ENCODE results near the gene MIF4GD. TPM values are rescaled to one million over a fixed set of nuclear protein-coding genes. Genes with fewer than 3 reads are reported as not detected.
"Not testable (repeated sequence)": the region's sequence is repeated elsewhere in the genome, so short reads cannot be mapped to it uniquely, and the experiment has no call there.

The MIF4GD gene
- total and polyA plus RNA-seq, 8 donors, result 10.6 to 17.6 (median 14.7) TPM

GRCh38 chr17:75261336-75262111 is 9.5 kb downstream of the MIF4GD start, which contains the start of the genes GGA3 and MRPS7:
Gene GGA3, minus strand, starts transcription at chr17:75261606. Its CDS starts 19 bp downstream, at chr17:75261587.
Gene MRPS7, plus strand, starts transcription at chr17:75261879. Its CDS starts 22 bp downstream, at chr17:75261901.
- TF ChIP-seq CTCF (IDR thresholded peaks at IDR 0.05), result no peak
- no peaks in the 10 kb centered on the region for H3K9me3 ChIP-seq
- H3K4me1 ChIP-seq, result peaks cover 8 to 17% (median 10%) of the 10 kb centered on the region in 3 donors
- peak within 1 kb of the TSS; percentile 98 to 100 (median 100) for H3K4me3 ChIP-seq
- peaks cover 3 to 17% (median 4%) of the 10 kb centered on the region in 3 donors for H3K36me3 ChIP-seq
- 1% methylated on average over 58 to 68 of the region's 69 CpGs for WGBS, 2 donors
- H3K27me3 ChIP-seq, result no peaks in the 10 kb centered on the region
- ATAC-seq (peak; percentile 98 to 99 (median 98)), DNase-seq (peak; percentile 92 to 98 (median 94)), FAIRE-seq (no peak)
- intact Hi-C loops (cut with DNase I), result no loop called here
- H3K27ac ChIP-seq, result peak within 1 kb of the TSS; percentile 96 to 99 (median 98)

GRCh38 chr17:75260641-75261335 is 10.2 kb downstream of the MIF4GD start:
- H3K27ac ChIP-seq, result peak overlapping the region; percentile 96 to 99 (median 98)
- WGBS, 2 donors, result 1% methylated on average over 31 of the region's 31 CpGs
- no peak for FAIRE-seq

GRCh38 chr17:75257228-75257627 is 13.8 kb downstream of the MIF4GD start:
- H3K4me1 ChIP-seq; H3K4me3 ChIP-seq; H3K27ac ChIP-seq; H3K9me3 ChIP-seq; DNase-seq; intact Hi-C loops (cut with DNase I); ATAC-seq; H3K27me3 ChIP-seq; FAIRE-seq; H3K36me3 ChIP-seq: not testable (repeated sequence)
- WGBS, 2 donors, result 12 to 14% methylated on average over 2 of the region's 2 CpGs

More at GRCh38 chr17:75260641-75261335, 10.2 kb downstream of the MIF4GD start:
- ATAC-seq, result peak in 2 of 4 donors; percentile 1 to 3
- H3K4me1 ChIP-seq, result peaks cover 8 to 17% (median 10%) of the 10 kb centered on the region in 3 donors
- TF ChIP-seq CTCF (IDR thresholded peaks at IDR 0.05), result no peak
- no peak for DNase-seq
- no peaks in the 10 kb centered on the region for H3K27me3 ChIP-seq
- no peaks in the 10 kb centered on the region for H3K9me3 ChIP-seq
- H3K4me3 ChIP-seq, result peak overlapping the region; percentile 98 to 100 (median 100)
- peaks cover under 1 to 10% (median under 1%) of the 10 kb centered on the region in 3 donors for H3K36me3 ChIP-seq
- intact Hi-C loops (cut with DNase I), result no loop called here

- H3K27ac ChIP-seq; intact Hi-C loops (cut with DNase I); H3K4me1 ChIP-seq; DNase-seq; FAIRE-seq; H3K4me3 ChIP-seq; H3K9me3 ChIP-seq; H3K36me3 ChIP-seq; H3K27me3 ChIP-seq; ATAC-seq: not testable (repeated sequence)
- 75 to 80% methylated on average over 11 of the region's 11 CpGs for WGBS, 2 donors
Observed at GRCh38 chr17:75255954-75256698, 14.9 kb downstream of the MIF4GD start.

GRCh38 chr17:75252039-75252816 is 18.8 kb downstream of the MIF4GD start:
- DNase-seq (no peak), FAIRE-seq (no peak), ATAC-seq (no peak)
- TF ChIP-seq CTCF (IDR thresholded peaks at IDR 0.05), result no peak
- Histone ChIP-seq H3K4me1 (no peaks in the 10 kb centered on the region), H3K4me3 (no peak overlapping the region), H3K36me3 (no peaks in the 10 kb centered on the region), H3K9me3 (no peaks in the 10 kb centered on the region), H3K27ac (no peak overlapping the region), H3K27me3 (no peaks in the 10 kb centered on the region)
- 86 to 87% methylated on average over 8 of the region's 8 CpGs for WGBS, 2 donors
- intact Hi-C loops (cut with DNase I), result no loop called here

Measured in pancreas (tissue), 10 donors.